Body of pancreas (tissue), 4 donors: ENCODE measurements around the gene COL4A2. TPM values are rescaled to one million over a fixed set of nuclear protein-coding genes. Genes with fewer than 3 reads are reported as not detected.

Experiments used
- ATAC-seq: fragments of 150-250 bp; one replicate; pipeline ENCODE4 v1.9.1; 2016
- DNase-seq, 4 donors: peaks; one replicate each; pipeline ENCODE4 v3.0.0-alpha.2; 2019
- H3K27ac ChIP-seq, 4 donors: fragments of 200-600 bp; sonication (generic); 1 replicate in 3 of 4; 2 replicates in 1 of 4; pipeline versions ENCODE4 v1.5.1 to v1.6.1; 2016 to 2019; ENCODE audit warnings: mild to moderate bottlenecking in 1 of 4, mixed read lengths in 1 of 4, moderate library complexity in 1 of 4
- H3K27me3 ChIP-seq, 2 donors: fragments of 200-600 bp; sonication (generic); one replicate each; pipeline ENCODE4 v1.6.0; 2016; ENCODE audit warnings: mild to moderate bottlenecking in 1 of 2
- H3K36me3 ChIP-seq, 2 donors: fragments of 200-600 bp; sonication (generic); replicated peaks in 1 of 2; 2 replicates each; pipeline ENCODE4 v1.5.1; 2016; ENCODE audit warnings: low read depth in 2 of 2; ENCODE audit not compliant: insufficient read depth in 1 of 2
- H3K4me1 ChIP-seq: fragments of 200-600 bp; sonication (generic); one replicate; pipeline ENCODE4 v1.6.0; 2016
- H3K4me3 ChIP-seq, 2 donors: fragments of 200-600 bp; sonication (generic); 1 replicate in 1 of 2; 2 replicates in 1 of 2; pipeline ENCODE4 v1.5.1; 2016 to 2019
- H3K9me3 ChIP-seq, 3 donors: fragments of 200-600 bp; sonication (generic); 1 replicate in 2 of 3; 2 replicates in 1 of 3; pipeline ENCODE4 v1.5.1; 2016
- CTCF ChIP-seq, 7 experiments: fragments of 450-650 bp in 4 of 7; fragments of 200-600 bp in 3 of 7; sonication (generic) in 3 of 7; IDR thresholded peaks; one replicate each; pipeline ENCODE4 v1.5.1; 2016 to 2019; ENCODE audit warnings: antibody characterized with exemption in 7 of 7
- POLR2A ChIP-seq, 3 donors: fragments of 450-650 bp; IDR thresholded peaks; one replicate each; pipeline ENCODE4 v1.6.1; 2016; ENCODE audit warnings: antibody characterized with exemption in 3 of 3, mild to moderate bottlenecking in 2 of 3
- WGBS, 2 donors: methylation state at CpG; one replicate each; pipeline ENCODE4 v1.1.5; 2017; 5-methylcytosine and 5-hydroxymethylcytosine counted together
- intact Hi-C: fragments of 100-400 bp; cut with DNase I; formaldehyde crosslinking; loops from one replicate; pipeline ENCODE4 v1.15.1; 2023
- total RNA-seq, 2 donors: library from RNA; depleted of rRNA; stranded (reverse); fragments of >200 nt; gene quantifications; one replicate each; pipeline ENCODE4 v1.1.0, GENCODE V29; 2016

Gene COL4A2
- total RNA-seq, 2 donors from 2014 or later: 69.3 to 230 TPM

- TF ChIP-seq POLR2A (IDR thresholded peaks at IDR 0.05) (no peak), CTCF (IDR thresholded peaks at IDR 0.05) (no peak)
- 75 to 94% methylated on average over 7 of the region's 7 CpGs for WGBS, 2 donors
- ATAC-seq (peak; percentile 32), DNase-seq (peak in 3 of 4 donors; percentile 29 to 71 (median 29))
- Histone ChIP-seq H3K4me1 (peaks cover 5% of the 10 kb centered on the region), H3K36me3 (no peaks in the 10 kb centered on the region), H3K9me3 (no peaks in the 10 kb centered on the region), H3K4me3 (no peak overlapping the region), H3K27me3 (no peaks in the 10 kb centered on the region), H3K27ac (no peak overlapping the region)
- intact Hi-C loops: no loop called here
Observed at GRCh38 chr13:110471833-110472162, 164.7 kb downstream of the COL4A2 start.

- Histone ChIP-seq H3K4me1 (peaks cover 5% of the 10 kb centered on the region), H3K36me3 (no peaks in the 10 kb centered on the region), H3K27ac (no peak overlapping the region), H3K4me3 (no peak overlapping the region), H3K27me3 (no peaks in the 10 kb centered on the region), H3K9me3 (no peaks in the 10 kb centered on the region)
- TF ChIP-seq CTCF (IDR thresholded peaks at IDR 0.05): no peak
- DNase-seq: peak in 3 of 4 donors; percentile 28 to 41 (median 32)
- peak; percentile 38 for ATAC-seq
- intact Hi-C loops: no loop called here
- WGBS, 2 donors: 73 to 80% methylated on average over 6 to 14 of the region's 14 CpGs
Observed at GRCh38 chr13:110472904-110473563, 165.9 kb downstream of the COL4A2 start.

- no peaks in the 10 kb centered on the region for H3K36me3 ChIP-seq
- H3K27me3 ChIP-seq: no peaks in the 10 kb centered on the region
- ATAC-seq: no peak
- no peak overlapping the region for H3K27ac ChIP-seq
- no peaks in the 10 kb centered on the region for H3K9me3 ChIP-seq
- TF ChIP-seq CTCF (IDR thresholded peaks at IDR 0.05): no peak
- no peak for TF ChIP-seq POLR2A (IDR thresholded peaks at IDR 0.05)
- H3K4me3 ChIP-seq: no peak overlapping the region
- H3K4me1 ChIP-seq: peaks cover 5% of the 10 kb centered on the region
- no peak for DNase-seq
- WGBS, 2 donors: 79 to 87% methylated on average over 21 of the region's 21 CpGs
- intact Hi-C loops: no loop called here
Observed at GRCh38 chr13:110474713-110475112, 167.6 kb downstream of the COL4A2 start.

- H3K4me3 ChIP-seq: no peak overlapping the region
- DNase-seq (no peak), ATAC-seq (no peak)
- intact Hi-C loops: no loop called here
- 70 to 86% methylated on average over 9 of the region's 9 CpGs for WGBS, 2 donors
- H3K4me1 ChIP-seq: peaks cover 5% of the 10 kb centered on the region
- no peaks in the 10 kb centered on the region for H3K36me3 ChIP-seq
- H3K27ac ChIP-seq: no peak overlapping the region
- no peaks in the 10 kb centered on the region for H3K9me3 ChIP-seq
- TF ChIP-seq CTCF (IDR thresholded peaks at IDR 0.05) (no peak), POLR2A (IDR thresholded peaks at IDR 0.05) (no peak)
- H3K27me3 ChIP-seq: no peaks in the 10 kb centered on the region
Observed at GRCh38 chr13:110475117-110475516, 168.0 kb downstream of the COL4A2 start.

GRCh38 chr13:110475550-110476219, 168.6 kb downstream of the COL4A2 start:
- no peak overlapping the region for H3K4me3 ChIP-seq
- intact Hi-C loops: no loop called here
- no peaks in the 10 kb centered on the region for H3K27me3 ChIP-seq
- ATAC-seq: no peak
- no peaks in the 10 kb centered on the region for H3K9me3 ChIP-seq
- no peaks in the 10 kb centered on the region for H3K36me3 ChIP-seq
- H3K27ac ChIP-seq: no peak overlapping the region
- peaks cover 5% of the 10 kb centered on the region for H3K4me1 ChIP-seq
- DNase-seq: no peak
- TF ChIP-seq POLR2A (IDR thresholded peaks at IDR 0.05) (no peak), CTCF (IDR thresholded peaks at IDR 0.05) (no peak)
- 90 to 91% methylated on average over 18 of the region's 18 CpGs for WGBS, 2 donors
